SIG-M5 (cell line): ENCODE measurements around the gene CCSER1.
"Not testable (repeated sequence)": the region's sequence is repeated elsewhere in the genome, so short reads cannot be mapped to it uniquely, and the experiment has no call there.

ENCODE experiments used
- DNase-seq: peaks from one replicate; lab custom pipeline; 2025; lab: John Stamatoyannopoulos, UW

The CCSER1 gene

GRCh38 chr4:91170768-91171167 is 1043.6 kb downstream of the CCSER1 start:
- no peak for DNase-seq

GRCh38 chr4:91171217-91171616 is 1044.0 kb downstream of the CCSER1 start:
- DNase-seq, result no peak

GRCh38 chr4:91185061-91185460 is 1057.9 kb downstream of the CCSER1 start:
- DNase-seq, result not testable (repeated sequence)

- no peak for DNase-seq
Measured at GRCh38 chr4:91198951-91199350, 1071.8 kb downstream of the CCSER1 start.

GRCh38 chr4:91207535-91207934 is 1080.3 kb downstream of the CCSER1 start:
- DNase-seq, result no peak

GRCh38 chr4:91212211-91212610 is 1085.0 kb downstream of the CCSER1 start:
- DNase-seq, result no peak

- not testable (repeated sequence) for DNase-seq
Measured at GRCh38 chr4:91217831-91218403, 1090.7 kb downstream of the CCSER1 start.

- DNase-seq, result no peak
Measured at GRCh38 chr4:91220315-91220714, 1093.1 kb downstream of the CCSER1 start.

GRCh38 chr4:91222014-91222413 is 1094.8 kb downstream of the CCSER1 start:
- no peak for DNase-seq

- no peak for DNase-seq
Measured at GRCh38 chr4:91226867-91227266, 1099.7 kb downstream of the CCSER1 start.

GRCh38 chr4:91228659-91229058 is 1101.5 kb downstream of the CCSER1 start:
- DNase-seq, result no peak

- no peak for DNase-seq
Measured at GRCh38 chr4:91233164-91233563, 1106.0 kb downstream of the CCSER1 start.

- DNase-seq, result no peak
Measured at GRCh38 chr4:91243132-91243531, 1115.9 kb downstream of the CCSER1 start.

- DNase-seq, result no peak
Measured at GRCh38 chr4:91256043-91256442, 1128.8 kb downstream of the CCSER1 start.

GRCh38 chr4:91256751-91257150 is 1129.6 kb downstream of the CCSER1 start:
- no peak for DNase-seq

- no peak for DNase-seq
Measured at GRCh38 chr4:91257721-91258120, 1130.5 kb downstream of the CCSER1 start.

- DNase-seq, result no peak
Measured at GRCh38 chr4:91258326-91258725, 1131.1 kb downstream of the CCSER1 start.

- no peak for DNase-seq
Measured at GRCh38 chr4:91267543-91267942, 1140.3 kb downstream of the CCSER1 start.

GRCh38 chr4:91268481-91268880 is 1141.3 kb downstream of the CCSER1 start:
- not testable (repeated sequence) for DNase-seq

GRCh38 chr4:91268913-91269312 is 1141.7 kb downstream of the CCSER1 start:
- DNase-seq, result no peak

GRCh38 chr4:91279899-91280298 is 1152.7 kb downstream of the CCSER1 start:
- no peak for DNase-seq

- DNase-seq, result no peak
Measured at GRCh38 chr4:91280551-91281290, 1153.5 kb downstream of the CCSER1 start.

GRCh38 chr4:91282217-91282616 is 1155.0 kb downstream of the CCSER1 start:
- no peak for DNase-seq

- no peak for DNase-seq
Measured at GRCh38 chr4:91283726-91284230, 1156.6 kb downstream of the CCSER1 start.
